H9 (cell line): ENCODE results near the gene TCF25. TPM values are rescaled to one million over a fixed set of nuclear protein-coding genes. Genes with fewer than 3 reads are reported as not detected.

Experiments
- DNase-seq: peaks from one replicate; pipeline ENCODE4 v3.0.0-alpha.2; 2017
- H2AFZ ChIP-seq: one replicate; pipeline ENCODE4 v1.6.1; 2013; ENCODE audit warnings: mild to moderate bottlenecking, low read length, control low read depth, moderate library complexity
- H2AK5ac ChIP-seq: 2 replicates; pipeline ENCODE4 v1.6.1; 2013; ENCODE audit warnings: low read length, control low read depth, mixed read lengths; ENCODE audit not compliant: insufficient read length
- H2BK120ac ChIP-seq: one replicate; pipeline ENCODE4 v1.6.1; 2013; ENCODE audit warnings: low read depth, mild to moderate bottlenecking, low read length, control low read depth, inconsistent platforms; ENCODE audit not compliant: poor library complexity, severe bottlenecking
- H2BK12ac ChIP-seq: 2 replicates; pipeline ENCODE4 v1.6.1; 2013; ENCODE audit warnings: low read length, control low read depth, mixed read lengths, low read depth; ENCODE audit not compliant: insufficient read length
- H2BK15ac ChIP-seq: 2 replicates; pipeline ENCODE4 v1.6.1; 2013; ENCODE audit warnings: low read depth, low read length, control low read depth
- H2BK20ac ChIP-seq: one replicate; pipeline ENCODE4 v1.6.1; 2013; ENCODE audit warnings: low read depth, mild to moderate bottlenecking, low read length, control low read depth, inconsistent platforms; ENCODE audit not compliant: poor library complexity, severe bottlenecking
- H2BK5ac ChIP-seq: 2 replicates; pipeline ENCODE4 v1.6.1; 2013; ENCODE audit warnings: low read length, control low read depth, mixed read lengths; ENCODE audit not compliant: insufficient read length
- H3K14ac ChIP-seq: 2 replicates; pipeline ENCODE4 v1.6.1; 2013; ENCODE audit warnings: low read length, control low read depth; ENCODE audit not compliant: insufficient read depth
- H3K18ac ChIP-seq: 2 replicates; pipeline ENCODE4 v1.6.1; 2013; ENCODE audit warnings: low read depth, mild to moderate bottlenecking, mixed read lengths, low read length, control low read depth; ENCODE audit not compliant: insufficient read length
- H3K23ac ChIP-seq: 2 replicates; pipeline ENCODE4 v1.6.1; 2013; ENCODE audit warnings: low read length, control low read depth, mixed read lengths, low read depth; ENCODE audit not compliant: insufficient read length
- H3K23me2 ChIP-seq: 2 replicates; pipeline ENCODE4 v1.6.1; 2013; ENCODE audit warnings: low read depth, mild to moderate bottlenecking, mixed read lengths, low read length, control low read depth; ENCODE audit not compliant: insufficient read length, poor library complexity, severe bottlenecking
- H3K27ac ChIP-seq: 2 replicates; pipeline ENCODE4 v1.5.1; 2013; ENCODE audit warnings: low read length, control low read depth, mixed read lengths, low read depth; ENCODE audit not compliant: insufficient read length
- H3K27me3 ChIP-seq: 2 replicates; pipeline ENCODE4 v1.6.1; 2013; ENCODE audit warnings: low read length, control low read depth, inconsistent platforms; ENCODE audit not compliant: insufficient read depth
- H3K4ac ChIP-seq: 2 replicates; pipeline ENCODE4 v1.6.1; 2013; ENCODE audit warnings: low read depth, mild to moderate bottlenecking, control low read depth, inconsistent platforms, low read length, moderate library complexity
- H3K4me1 ChIP-seq: 2 replicates; pipeline ENCODE4 v1.6.1; 2013; ENCODE audit warnings: low read length, control low read depth, inconsistent platforms; ENCODE audit not compliant: insufficient read depth
- H3K4me2 ChIP-seq: 2 replicates; pipeline ENCODE4 v1.6.1; 2013; ENCODE audit warnings: low read length, control low read depth, mixed read lengths; ENCODE audit not compliant: insufficient read length, insufficient read depth
- H3K56ac ChIP-seq: 2 replicates; pipeline ENCODE4 v1.6.1; 2013; ENCODE audit warnings: low read depth, mild to moderate bottlenecking, mixed read lengths, low read length, control low read depth; ENCODE audit not compliant: insufficient read length
- H3K79me1 ChIP-seq: 2 replicates; pipeline ENCODE4 v1.6.1; 2013; ENCODE audit warnings: low read depth, mild to moderate bottlenecking, moderate library complexity, low read length, control low read depth, inconsistent platforms; ENCODE audit not compliant: insufficient read depth, poor library complexity, severe bottlenecking
- H3K79me2 ChIP-seq: 2 replicates; pipeline ENCODE4 v1.6.1; 2013; ENCODE audit warnings: low read length, control low read depth, inconsistent platforms; ENCODE audit not compliant: insufficient read depth
- H3K9ac ChIP-seq: 2 replicates; pipeline ENCODE4 v1.6.1; 2013; ENCODE audit warnings: low read length, control low read depth, mixed read lengths; ENCODE audit not compliant: insufficient read length; ENCODE audit errors: extremely low read depth
- H3K9me3 ChIP-seq: one replicate; pipeline ENCODE4 v1.6.1; 2013; ENCODE audit warnings: low read depth, low read length, inconsistent platforms; ENCODE audit not compliant: control insufficient read depth
- H3T11ph ChIP-seq: one replicate; pipeline ENCODE4 v1.6.1; 2013; ENCODE audit warnings: mild to moderate bottlenecking, low read length, control low read depth, inconsistent platforms
- H4K20me1 ChIP-seq: one replicate; pipeline ENCODE4 v1.6.1; 2013; ENCODE audit not compliant: control insufficient read depth, insufficient read length, insufficient read depth
- H4K5ac ChIP-seq: 2 replicates; pipeline ENCODE4 v1.6.1; 2013; ENCODE audit warnings: low read depth, mild to moderate bottlenecking, mixed read lengths, low read length, control low read depth; ENCODE audit not compliant: insufficient read length
- H4K8ac ChIP-seq: replicated peaks from 2 replicates; pipeline ENCODE4 v1.6.1; 2013; ENCODE audit warnings: low read length, control low read depth, mixed read lengths, low read depth; ENCODE audit not compliant: insufficient read length
- H4K91ac ChIP-seq: 2 replicates; pipeline ENCODE4 v1.6.1; 2013; ENCODE audit warnings: low read depth, mild to moderate bottlenecking, moderate library complexity, mixed read lengths, low read length, control low read depth; ENCODE audit not compliant: insufficient read length
- H3K27ac Mint-ChIP-seq, 3 experiments: 2 replicates in 2 of 3; 3 replicates in 1 of 3; pipeline ENCODE4 v1.8.0; 2020 to 2021; ENCODE audit warnings: mixed read lengths in 3 of 3, mild to moderate bottlenecking in 1 of 3, moderate library complexity in 1 of 3
- H3K27me3 Mint-ChIP-seq: 2 replicates; pipeline ENCODE4 v1.8.0; 2021; ENCODE audit warnings: low read depth, mild to moderate bottlenecking, moderate library complexity, mixed read lengths
- H3K36me3 Mint-ChIP-seq, 3 experiments: 2 replicates in 2 of 3; 3 replicates in 1 of 3; pipeline ENCODE4 v1.8.0; 2020 to 2021; ENCODE audit warnings: low read depth in 3 of 3, mixed read lengths in 3 of 3; ENCODE audit not compliant: insufficient read depth in 1 of 3
- H3K4me1 Mint-ChIP-seq, 2 experiments: 2 replicates each; pipeline ENCODE4 v1.8.0; 2020; ENCODE audit warnings: mixed read lengths in 2 of 2
- H3K4me3 Mint-ChIP-seq, 2 experiments: 2 replicates in 1 of 2; 3 replicates in 1 of 2; pipeline ENCODE4 v1.8.0; 2020 to 2021; ENCODE audit warnings: mild to moderate bottlenecking in 2 of 2, mixed read lengths in 2 of 2, moderate library complexity in 1 of 2
- H3K9me3 Mint-ChIP-seq, 2 experiments: 2 replicates in 1 of 2; 3 replicates in 1 of 2; pipeline ENCODE4 v1.8.0; 2020; ENCODE audit warnings: mild to moderate bottlenecking in 2 of 2, mixed read lengths in 2 of 2, moderate library complexity in 1 of 2
- CTCF ChIP-seq: fragments of 200-600 bp; sonication (generic); conservative IDR thresholded peaks from 3 replicates; pipeline ENCODE4 v1.8.0; 2021; ENCODE audit warnings: antibody characterized with exemption, mild to moderate bottlenecking
- WGBS: extraction: QIAGEN DNeasy Blood & Tissue Kit; methylation state at CpG from one replicate; pipeline ENCODE4 v1.1.7; 2013; ENCODE audit warnings: missing lambda C conversion rate, low lambda C conversion rate, mixed read lengths; ENCODE audit not compliant: insufficient read length; ENCODE audit errors: extremely low coverage; 5-methylcytosine and 5-hydroxymethylcytosine counted together
- total RNA-seq: library from RNA; stranded (reverse); gene quantifications from 2 replicates; pipeline ENCODE4 v1.2.1, GENCODE V29; 2021

The TCF25 gene
- total RNA-seq, 1 experiment from 2014 or later = 109 TPM

GRCh38 chr16:89921702-89922476, 48.5 kb downstream of the TCF25 start:
- peaks cover 27 to 44% of the 10 kb centered on the region in 2 experiments for H3K4me1 Mint-ChIP-seq
- H3K23me2 ChIP-seq = peaks cover 26% of the 10 kb centered on the region

More at GRCh38 chr16:89921702-89922476, 48.5 kb downstream of the TCF25 start:
- H4K5ac ChIP-seq = no peak overlapping the region
- H3K79me1 ChIP-seq = no peaks in the 10 kb centered on the region
- H3K27me3 ChIP-seq = no peaks in the 10 kb centered on the region
- no peak for TF ChIP-seq CTCF
- no peak overlapping the region for H3K56ac ChIP-seq
- H3K4me2 ChIP-seq = peak overlapping the region; percentile 72
- no peak overlapping the region for H2AK5ac ChIP-seq
- WGBS = no CpG with 5 or more reads among the region's 22 CpGs
- H3K9me3 Mint-ChIP-seq = no peaks in the 10 kb centered on the region; a peak in 1 of 5 replicates
- DNase-seq = peak; percentile 86
- peak overlapping the region; percentile 84 to 94 for H3K4me3 Mint-ChIP-seq
- peak overlapping the region in 1 of 3 experiments; percentile 96; a peak in 3 of 7 replicates for H3K27ac Mint-ChIP-seq
- H3K4me1 ChIP-seq = no peaks in the 10 kb centered on the region; the same call in 1 of the 2 replicates
- no peak overlapping the region for H3K4ac ChIP-seq
- H2BK15ac ChIP-seq = no peak overlapping the region
- no peak overlapping the region for H3K14ac ChIP-seq
- H3K27ac ChIP-seq = no peak overlapping the region
- H2AFZ ChIP-seq = no peak overlapping the region
- H3K79me2 ChIP-seq = no peaks in the 10 kb centered on the region
- no peak overlapping the region for H2BK20ac ChIP-seq
- H4K91ac ChIP-seq = no peak overlapping the region
- no peak overlapping the region for H3T11ph ChIP-seq
- peak overlapping the region; percentile 8 for H3K9ac ChIP-seq
- H2BK120ac ChIP-seq = no peak overlapping the region
- no peak overlapping the region for H2BK5ac ChIP-seq
- no peaks in the 10 kb centered on the region; a peak in 2 of 7 replicates for H3K36me3 Mint-ChIP-seq
- peaks cover 24% of the 10 kb centered on the region for H3K27me3 Mint-ChIP-seq
- peak overlapping the region; percentile 24 for H3K18ac ChIP-seq
- no peaks in the 10 kb centered on the region for H4K20me1 ChIP-seq
- H4K8ac ChIP-seq = no peak overlapping the region
- no peak overlapping the region for H2BK12ac ChIP-seq
- H3K23ac ChIP-seq = no peak overlapping the region
- H3K9me3 ChIP-seq = no peaks in the 10 kb centered on the region
